Islet of Langerhans (tissue), 1 donor: ENCODE results near the gene CCDC93.
A peak's percentile ranks its signal among the peaks of the same experiment; 100 is the strongest.

Source experiments
- FAIRE-seq: peaks from one replicate; lab custom pipeline; 2011; peaks lifted over from hg19 to GRCh38; lab: Jason Lieb, UNC

Gene CCDC93, protein sequence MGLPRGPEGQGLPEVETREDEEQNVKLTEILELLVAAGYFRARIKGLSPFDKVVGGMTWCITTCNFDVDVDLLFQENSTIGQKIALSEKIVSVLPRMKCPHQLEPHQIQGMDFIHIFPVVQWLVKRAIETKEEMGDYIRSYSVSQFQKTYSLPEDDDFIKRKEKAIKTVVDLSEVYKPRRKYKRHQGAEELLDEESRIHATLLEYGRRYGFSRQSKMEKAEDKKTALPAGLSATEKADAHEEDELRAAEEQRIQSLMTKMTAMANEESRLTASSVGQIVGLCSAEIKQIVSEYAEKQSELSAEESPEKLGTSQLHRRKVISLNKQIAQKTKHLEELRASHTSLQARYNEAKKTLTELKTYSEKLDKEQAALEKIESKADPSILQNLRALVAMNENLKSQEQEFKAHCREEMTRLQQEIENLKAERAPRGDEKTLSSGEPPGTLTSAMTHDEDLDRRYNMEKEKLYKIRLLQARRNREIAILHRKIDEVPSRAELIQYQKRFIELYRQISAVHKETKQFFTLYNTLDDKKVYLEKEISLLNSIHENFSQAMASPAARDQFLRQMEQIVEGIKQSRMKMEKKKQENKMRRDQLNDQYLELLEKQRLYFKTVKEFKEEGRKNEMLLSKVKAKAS

DNA sequence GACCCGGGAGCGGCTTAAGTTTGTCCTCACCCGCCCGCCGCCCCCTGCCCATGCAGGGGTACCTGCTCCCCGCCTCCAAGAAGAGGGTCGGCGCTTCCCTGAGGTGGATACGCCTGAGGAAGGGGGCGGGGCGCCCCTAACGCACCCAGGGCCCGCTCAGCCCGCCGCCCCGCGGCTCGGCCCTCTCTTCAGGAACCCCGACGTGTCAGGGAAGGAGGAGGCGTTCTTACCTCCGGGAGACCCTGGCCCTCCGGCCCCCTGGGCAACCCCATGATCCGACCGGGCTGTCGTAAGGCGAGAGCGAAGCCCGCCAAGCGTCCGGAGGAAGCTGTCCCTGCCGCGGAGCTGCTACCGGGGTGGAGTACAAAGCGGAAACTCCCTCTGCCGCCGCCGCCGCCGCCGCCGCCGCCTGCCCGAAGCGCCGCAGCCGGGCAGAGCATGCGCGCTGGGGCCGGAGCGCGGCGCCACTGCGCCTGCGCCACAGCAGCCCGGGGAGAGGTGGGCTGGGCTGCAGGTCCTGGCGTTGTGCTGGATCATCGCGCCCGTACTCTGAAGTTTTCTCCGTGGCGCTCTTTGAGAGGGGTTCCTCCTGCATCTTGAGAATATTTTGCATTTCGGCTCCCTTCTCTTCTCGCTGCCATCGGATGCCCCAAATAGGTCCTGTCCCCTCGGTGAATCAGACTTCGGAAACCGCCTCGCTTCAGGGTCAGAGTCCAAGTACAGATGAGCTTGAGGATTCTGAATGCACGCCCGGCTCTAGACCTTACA is at the start of gene CCDC93:
TSS of gene CCDC93 (minus strand) at position 347 of the 768 bp plus-strand sequence. CDS start at position 272, 75 bp downstream.
- no peak for FAIRE-seq

DNA sequence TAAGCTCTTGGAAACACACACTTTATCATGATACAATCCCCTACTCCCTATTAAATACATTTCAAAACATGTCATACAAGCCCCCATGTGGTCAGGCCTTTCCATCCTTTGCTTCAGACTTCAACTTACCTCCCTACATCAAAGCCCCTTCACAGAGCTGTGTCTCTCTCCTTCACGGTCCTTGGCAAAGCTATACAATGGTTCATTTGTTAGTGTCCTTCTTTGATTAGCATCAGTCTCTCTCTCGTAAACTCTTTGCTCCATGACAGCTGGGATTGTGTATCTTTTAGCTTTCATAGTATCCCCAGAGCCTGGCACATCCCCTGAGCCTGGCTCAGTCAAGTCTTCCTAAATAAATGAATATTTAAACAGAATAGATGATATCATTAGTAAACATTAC is 48.8 kb upstream of the CCDC93 start:
- no peak for FAIRE-seq

DNA sequence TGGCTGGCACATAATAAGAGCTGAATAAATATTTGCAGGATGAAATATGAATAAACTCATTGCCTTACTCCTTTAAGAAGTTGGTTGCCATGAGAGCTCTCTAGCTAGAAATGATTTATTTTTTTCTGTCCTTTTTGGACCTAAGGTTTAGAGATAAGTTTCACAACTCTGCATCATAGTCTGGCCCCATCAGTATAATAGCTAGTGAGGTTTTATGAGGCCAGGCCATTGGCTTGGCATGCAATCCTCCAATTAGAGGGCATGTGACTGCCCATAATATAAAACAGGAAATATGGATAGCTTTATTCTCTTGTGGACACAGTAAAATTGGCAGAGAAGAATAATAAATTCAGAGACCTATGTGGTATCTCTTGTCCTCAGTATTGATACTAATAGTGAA is 48.2 kb upstream of the CCDC93 start:
- FAIRE-seq = no peak

DNA sequence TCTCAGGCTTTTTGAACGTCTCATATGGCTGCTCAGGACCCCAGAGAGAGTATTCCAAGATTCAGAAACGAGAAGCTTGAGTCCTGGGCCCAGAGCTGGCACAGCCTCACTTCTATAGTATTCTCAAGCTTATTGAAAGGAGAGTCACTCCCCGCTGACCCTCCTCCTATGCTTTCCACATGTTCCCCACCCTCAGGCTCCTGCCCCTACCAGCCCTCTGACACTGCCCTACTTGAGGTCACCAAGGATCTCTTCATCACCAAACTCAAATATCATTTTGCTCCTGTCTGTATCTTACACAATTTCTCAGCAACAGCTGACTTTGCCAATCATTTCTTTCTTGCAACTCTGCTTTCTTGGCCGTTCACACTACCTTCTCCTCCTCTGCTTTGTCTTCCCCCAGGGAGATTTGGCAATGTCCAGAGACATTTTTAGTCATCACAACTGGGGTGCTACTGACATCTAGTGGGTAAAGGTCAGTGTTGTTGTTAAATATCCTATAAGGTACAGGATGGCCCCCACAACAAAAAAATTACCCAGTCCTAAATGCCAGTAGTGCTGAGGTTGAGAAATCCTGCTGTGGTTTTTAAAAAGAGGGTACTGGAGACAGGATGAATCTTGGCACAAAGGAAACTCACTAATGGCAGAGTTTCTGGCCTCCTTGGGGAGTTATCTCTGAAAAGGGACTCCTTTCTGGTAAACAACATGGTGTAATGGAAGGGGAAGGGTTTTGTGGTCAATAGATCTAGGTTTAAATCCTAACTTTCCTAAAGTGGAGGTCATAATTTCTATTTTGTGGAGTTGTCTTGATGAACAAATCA is 47.5 kb upstream of the CCDC93 start:
- no peak for FAIRE-seq

DNA sequence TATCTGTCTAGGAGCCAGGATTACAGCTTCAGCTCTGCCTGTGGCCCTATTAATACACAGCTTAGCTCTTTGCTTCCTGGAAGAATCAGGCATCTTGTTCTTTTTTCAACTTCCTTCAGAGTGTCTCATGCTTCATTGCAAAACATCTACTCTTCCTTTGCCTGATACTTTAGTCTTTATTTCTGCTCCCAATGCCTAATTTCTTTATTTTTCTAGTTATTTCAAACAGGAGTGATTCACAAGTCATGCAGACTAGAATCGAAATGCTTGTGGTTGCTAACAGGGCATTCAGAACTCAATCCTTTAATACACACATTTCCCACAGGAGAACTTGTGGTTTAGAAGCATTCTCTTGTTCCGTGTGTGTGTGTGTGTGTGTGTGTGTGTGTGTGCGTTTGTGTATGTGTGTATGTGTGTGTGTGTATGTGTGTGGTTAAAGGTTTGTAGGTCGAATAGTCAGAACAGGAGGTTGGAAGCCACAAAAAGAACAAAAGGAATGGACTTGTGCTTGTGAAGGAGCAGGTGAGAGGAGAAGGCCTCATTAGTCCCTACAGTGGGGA is 46.1 kb upstream of the CCDC93 start:
- FAIRE-seq = no peak

DNA sequence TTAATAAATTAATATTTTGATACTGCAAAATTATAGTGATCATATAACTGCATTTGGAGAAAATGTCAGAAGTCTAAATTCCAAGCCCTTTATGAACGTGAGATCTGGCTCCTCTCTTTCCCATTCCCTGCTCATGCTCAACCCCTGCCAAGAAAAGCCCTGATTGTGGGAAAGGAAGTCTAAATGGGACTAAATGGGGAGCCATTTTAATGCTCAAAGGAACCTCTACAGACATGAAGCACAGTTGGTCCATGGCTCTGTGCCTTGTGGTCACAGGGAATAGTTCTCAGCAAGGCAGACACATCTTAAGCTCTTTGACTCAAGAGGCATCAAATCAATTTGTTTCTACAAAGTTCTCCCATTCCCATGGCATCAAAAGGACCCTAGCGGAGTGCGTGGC is 45.1 kb upstream of the CCDC93 start:
- no peak for FAIRE-seq

DNA sequence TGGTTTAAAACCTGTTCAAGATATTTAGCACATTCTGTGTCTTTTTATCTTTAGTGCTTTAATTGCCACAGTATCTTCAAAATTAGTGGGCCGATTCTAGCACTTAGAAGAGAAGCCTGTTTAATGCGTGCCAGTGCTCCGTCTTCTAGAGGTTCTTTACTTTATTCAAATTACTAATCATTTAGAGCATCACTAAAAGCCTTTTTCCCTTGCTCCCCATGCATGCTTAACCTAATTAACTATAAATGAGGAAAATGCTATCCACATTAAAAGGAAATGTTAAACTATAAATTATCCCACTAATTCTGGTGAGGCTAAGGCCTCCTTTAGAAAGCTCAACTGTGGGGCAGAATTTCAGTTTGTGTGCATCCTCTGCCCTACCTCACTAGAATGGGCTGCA is 42.9 kb upstream of the CCDC93 start:
- no peak for FAIRE-seq

DNA sequence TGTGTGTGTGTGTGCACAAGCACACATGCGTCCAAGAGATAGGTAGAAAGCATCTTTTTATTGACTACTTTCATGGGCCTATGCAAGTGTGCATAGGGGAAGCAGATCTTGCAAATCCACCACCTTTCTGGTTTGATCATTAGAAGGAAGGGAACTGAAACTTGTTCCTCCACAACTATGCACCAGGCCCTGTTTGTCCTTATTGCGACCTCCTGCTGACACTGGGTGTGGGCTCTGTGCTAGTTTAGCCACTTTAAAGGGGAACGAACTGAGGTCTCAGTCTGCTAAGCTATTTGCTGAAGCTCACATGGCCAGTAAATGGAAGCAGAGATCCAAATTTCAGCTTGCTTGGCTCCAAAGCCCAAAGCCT is 42.3 kb upstream of the CCDC93 start:
- no peak for FAIRE-seq

DNA sequence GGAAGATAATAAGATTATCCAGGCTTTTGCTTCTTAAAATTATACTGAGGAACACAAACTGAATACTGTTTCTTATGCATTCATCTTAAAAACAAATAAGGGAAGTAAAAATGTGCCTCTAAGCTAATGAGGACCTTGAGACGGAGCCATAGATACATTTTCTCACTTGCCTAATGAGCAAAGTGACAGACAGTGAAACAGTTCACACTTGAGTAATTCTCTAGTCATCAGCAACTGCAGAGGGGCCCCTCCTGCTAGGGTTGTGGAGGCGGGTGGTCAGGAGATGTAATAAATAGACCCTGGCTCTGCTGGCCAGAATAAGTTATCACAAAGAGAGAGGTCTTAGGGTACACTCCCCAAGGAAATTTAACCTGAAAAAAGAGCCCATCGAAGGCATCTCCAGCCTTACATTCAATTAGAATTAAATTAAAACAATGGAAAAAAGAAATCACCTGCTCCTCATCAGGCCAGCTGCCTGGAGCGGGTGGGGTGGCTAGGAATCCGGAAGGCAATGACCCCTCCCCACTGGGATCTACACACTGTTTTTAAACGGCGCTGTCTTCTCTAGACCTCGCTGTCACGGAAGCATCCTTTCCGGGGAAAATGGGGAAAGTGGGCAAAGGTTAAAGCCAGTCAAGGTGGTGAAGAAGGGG is 41.8 kb upstream of the CCDC93 start:
- FAIRE-seq = no peak

DNA sequence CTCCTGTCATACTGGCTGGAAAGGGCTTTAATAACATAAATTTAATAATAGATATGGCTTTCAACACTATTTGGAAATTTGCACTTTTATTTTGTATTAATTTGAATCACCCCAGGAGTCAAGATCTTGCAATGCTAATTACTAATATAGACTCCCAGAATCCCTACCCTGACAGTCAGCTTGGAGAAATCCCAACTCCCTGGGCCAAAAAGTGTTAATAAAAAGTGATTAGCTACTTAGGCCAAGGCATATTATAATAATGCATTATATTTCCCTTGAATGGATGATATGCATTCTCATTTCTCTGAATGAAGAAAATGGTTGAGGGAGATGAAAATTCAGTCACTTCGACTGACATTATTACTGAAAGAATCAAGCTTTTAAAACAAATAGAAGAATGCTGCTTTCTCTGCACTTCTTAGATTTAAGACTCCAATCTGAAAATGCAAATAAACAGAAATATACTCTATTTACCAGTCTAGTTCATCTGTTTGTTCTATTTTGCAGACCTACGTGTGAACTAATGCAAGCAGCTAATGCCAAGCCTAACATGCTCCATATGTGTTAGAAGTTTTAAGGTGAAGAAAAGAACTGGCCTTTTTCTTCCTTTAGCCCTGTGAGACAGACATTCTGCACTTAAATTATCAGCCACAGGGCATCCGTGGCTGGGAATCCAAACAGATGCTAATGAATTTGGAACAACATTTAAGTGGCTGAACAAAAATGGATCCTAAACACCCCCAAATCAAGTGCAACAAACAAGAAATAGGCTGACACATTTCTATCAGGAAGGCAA is 40.5 kb upstream of the CCDC93 start:
- FAIRE-seq = no peak

DNA sequence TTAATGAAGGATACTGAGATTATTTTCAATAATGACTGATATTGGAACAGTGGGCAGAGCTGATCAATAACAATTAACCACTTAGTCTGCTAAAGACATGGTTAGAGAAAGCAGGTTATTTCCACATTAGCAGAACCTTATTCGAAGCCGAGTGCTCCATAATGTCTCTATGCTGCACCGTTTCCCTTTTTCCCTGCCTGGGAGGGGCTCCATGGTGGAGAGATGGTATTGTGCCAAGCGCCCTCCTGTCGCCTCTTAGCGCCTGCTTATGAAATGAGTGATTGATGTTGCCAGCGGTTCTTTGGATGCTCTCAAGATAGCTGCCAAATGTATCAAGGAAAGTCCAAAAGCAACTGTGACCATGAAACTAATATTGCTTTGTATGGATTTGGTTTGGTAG is 39.8 kb upstream of the CCDC93 start:
- no peak for FAIRE-seq

DNA sequence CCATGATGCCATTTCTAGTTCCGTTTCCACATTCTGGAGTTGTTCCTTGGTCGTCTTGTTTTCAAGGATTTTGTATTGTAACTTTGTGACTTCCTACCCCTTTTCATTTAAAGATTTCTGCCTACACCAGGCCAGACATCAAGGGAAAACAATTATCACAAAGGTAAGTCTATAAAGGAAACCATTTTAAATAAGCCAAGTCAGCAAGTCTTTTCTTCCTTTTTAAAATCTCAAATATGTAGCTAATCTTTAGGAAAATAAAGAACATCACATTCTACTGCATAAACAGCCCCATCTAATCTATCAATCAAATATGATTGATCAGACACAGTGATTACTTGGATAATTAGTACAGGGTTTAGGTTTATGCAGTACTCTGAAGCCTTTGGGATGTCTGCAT is 38.6 kb upstream of the CCDC93 start:
- FAIRE-seq = no peak

DNA sequence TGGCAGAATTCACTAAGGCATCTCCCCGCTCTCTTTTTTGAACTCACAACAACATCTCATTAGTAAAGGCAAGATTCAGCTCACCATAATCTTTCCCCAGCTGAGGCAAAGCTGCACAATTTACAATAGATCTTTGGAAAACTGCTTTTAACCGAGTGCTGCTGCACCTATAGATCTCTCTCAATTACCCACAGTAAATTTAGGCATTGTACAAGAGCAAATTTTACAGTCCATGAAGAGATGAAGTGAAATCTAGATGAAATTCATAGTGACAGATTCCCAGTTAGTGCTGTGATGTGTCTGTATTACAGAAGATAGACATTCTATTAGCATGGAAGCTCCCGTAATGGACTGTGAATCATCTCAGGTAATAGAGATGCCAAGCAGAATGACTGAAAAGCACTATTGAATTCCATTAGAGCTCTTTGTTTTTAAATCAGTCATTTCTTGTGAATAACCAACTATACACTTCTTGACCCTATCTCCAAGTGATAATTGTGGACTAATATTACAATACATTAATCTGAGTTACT is 38.0 kb upstream of the CCDC93 start:
- FAIRE-seq = no peak

DNA sequence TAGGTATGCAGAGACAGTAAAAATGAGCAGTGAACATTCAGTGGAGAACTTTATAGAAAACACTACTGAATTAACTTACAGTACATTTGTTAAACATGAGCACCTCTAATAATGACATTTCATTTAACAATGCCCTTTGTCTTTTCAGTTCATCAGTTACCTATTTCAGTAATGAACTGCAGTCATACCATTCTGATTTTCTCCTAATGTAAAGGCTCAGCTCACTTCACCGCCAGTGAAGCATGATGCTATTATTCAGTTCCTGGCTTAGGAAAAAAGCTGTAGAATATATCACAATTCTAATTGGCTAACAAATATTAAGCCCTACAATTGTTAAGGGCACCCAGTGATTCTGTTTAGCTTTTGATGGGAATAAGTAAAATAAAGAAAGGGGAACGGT is 37.1 kb upstream of the CCDC93 start:
- no peak for FAIRE-seq

DNA sequence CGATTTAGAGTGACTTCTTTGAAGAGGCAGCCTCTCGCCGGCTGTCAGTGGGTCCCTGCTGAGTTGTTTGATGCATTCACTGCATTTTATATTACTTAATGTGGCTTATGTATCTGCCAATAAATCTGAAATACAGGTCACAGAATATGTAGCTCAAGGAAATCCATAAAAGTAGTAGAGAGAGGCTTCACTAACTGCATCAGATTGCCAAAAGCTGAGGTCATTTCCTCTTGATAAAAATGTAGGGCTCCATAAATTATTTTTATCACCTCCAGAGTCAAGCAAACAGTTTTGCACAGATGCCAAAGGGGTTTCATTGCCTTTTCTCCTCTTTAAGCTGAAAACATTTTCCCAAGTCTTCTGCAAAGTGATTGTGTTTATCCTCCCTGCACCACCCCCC is 36.5 kb upstream of the CCDC93 start:
- FAIRE-seq = no peak

DNA sequence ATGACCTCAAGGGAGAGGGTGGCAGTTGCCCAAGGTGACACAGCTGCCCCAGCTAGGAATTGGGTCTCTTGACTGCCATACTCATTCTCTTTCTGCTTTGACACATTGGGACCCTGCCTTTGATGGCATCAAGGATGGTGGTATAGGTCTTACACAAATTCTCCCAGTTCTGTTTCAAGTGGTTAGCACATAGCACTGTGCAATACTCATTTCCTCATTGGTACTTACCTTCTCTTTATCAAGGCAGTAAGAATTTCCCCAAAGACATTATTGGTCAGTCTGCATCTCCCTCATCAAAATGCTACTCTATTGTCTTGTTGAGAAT is 35.9 kb upstream of the CCDC93 start:
- FAIRE-seq = no peak

DNA sequence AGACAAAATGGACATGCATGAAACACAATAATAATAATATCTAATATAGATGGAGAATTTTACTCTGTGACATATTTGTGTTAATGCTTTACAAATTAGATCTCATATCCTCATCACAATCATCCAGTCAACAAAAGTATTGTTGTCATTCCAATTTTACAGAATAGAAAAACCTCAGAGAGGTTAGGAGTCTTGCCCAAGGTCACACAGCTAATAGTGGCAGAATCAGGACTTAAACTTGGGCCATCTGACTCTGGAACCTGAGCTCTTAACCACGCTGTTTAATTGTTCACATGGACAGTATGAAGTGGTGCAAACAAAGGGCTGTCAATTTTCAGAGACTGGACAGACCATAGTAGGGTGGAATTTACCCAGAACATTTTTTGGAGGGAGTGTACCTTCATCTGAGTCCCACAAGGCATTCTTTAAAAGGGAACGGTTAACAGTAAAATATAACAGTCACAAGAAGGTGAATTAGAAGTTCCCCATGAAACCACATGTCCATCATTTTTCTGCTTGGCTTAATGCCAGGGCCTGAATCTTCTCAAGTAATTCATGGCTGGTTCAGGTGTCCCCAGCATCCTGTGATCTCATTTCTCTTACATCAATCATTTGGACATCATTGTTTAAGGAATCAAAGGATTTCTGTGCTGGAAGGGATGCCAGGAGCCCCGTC is 35.4 kb upstream of the CCDC93 start:
- FAIRE-seq = no peak

DNA sequence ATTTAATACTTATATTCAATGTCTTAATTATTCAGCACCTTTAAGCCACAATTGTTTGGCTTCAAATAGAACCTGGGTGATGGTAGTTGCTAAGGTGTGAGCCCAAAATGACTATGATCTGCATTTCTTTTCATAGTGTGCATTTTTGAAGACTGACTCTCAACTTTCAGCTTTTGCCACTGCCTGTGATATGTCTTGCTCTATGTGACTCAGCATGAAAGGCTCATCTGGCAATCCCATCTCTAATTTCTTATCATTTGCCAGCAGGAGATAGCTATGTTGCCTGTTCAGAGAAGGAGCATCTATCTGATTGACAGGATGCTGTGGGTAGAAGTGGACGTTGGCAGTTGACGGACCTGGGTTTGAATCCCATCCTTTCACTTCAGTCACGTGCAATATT is 34.5 kb upstream of the CCDC93 start:
- FAIRE-seq = no peak

DNA sequence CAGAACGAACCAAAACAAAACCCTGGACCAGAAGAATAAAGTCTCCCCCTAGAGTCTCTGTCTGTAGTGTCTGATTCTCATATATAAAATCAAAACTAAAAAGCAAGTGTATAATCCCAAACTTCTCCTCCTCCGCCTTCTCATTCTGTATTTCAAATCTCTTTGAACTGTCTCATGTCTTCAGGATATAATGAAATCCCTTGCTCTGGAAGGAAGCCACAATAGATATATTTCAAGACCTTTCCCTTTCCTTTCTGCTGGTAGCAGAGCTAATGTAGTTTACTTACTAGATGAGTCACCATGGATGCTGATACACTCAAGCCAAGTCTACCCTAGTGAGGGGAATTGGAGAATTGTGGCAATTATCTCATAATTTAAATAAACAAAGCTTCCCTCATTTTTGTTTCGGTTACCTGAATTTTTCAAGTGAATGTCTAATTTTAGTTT is 33.5 kb upstream of the CCDC93 start:
- peak; percentile 58 for FAIRE-seq

DNA sequence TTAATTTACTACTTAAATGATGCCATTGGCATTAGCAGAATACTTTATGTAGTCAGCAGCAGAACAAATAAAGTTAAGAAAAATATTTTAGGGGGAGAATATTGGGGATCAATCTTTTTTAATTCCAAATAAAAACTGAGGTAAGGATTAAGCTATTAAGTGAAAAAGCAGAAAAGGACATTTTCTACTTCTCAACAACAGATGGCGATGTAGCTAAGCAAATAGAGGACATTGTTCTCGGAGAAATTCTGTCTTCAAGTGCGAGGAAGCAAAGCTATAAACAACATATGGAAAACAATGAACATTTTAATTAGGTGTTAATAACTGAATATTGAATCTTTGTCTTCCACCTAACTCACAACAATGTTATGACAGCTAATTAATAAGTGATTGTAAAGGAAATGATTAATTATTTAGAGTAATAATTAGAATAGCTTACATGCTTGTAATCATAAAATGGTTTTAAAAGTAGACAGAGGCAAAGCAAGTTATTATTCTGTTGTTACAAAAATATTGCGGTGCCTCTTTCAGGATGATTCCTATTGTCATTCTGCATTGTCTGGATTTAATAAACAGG is 32.9 kb upstream of the CCDC93 start:
- FAIRE-seq = peak; percentile 96
